Ovary (tissue), 3 donors: ENCODE results near the gene XXYLT1.

Source experiments
- CTCF ChIP-seq, 3 donors: fragments of 450-650 bp in 2 of 3; fragments of 200-600 bp in 1 of 3; IDR thresholded peaks; one replicate each; pipeline versions ENCODE4 v1.5.1 to v1.8.0; 2016 to 2022; ENCODE audit warnings: antibody characterized with exemption in 3 of 3, mild to moderate bottlenecking in 1 of 3
- EP300 ChIP-seq: sonication (generic); formaldehyde crosslinking; IDR thresholded peaks from one replicate; pipeline ENCODE4 v1.6.1; 2017; ENCODE audit warnings: antibody characterized with exemption
- POLR2A ChIP-seq: fragments of 450-650 bp; IDR thresholded peaks from one replicate; pipeline ENCODE4 v1.6.1; 2017; ENCODE audit warnings: antibody characterized with exemption, mild to moderate bottlenecking, moderate library complexity
- donor health status: DM: no; HTN: no; CAD: no.

GRCh38 chr3:195156286-195156890 is 114.6 kb downstream of the XXYLT1 start:
- TF ChIP-seq CTCF (IDR thresholded peaks at IDR 0.05) (no peak), POLR2A (no peak), EP300 (no peak)
